GF-D8 (cell line): ENCODE measurements around the gene VSIG10.
"Not testable (repeated sequence)": the region's sequence is repeated elsewhere in the genome, so short reads cannot be mapped to it uniquely, and the experiment has no call there.

Experiments
- DNase-seq: peaks from one replicate; lab custom pipeline; 2025; lab: John Stamatoyannopoulos, UW

VSIG10 gene, protein sequence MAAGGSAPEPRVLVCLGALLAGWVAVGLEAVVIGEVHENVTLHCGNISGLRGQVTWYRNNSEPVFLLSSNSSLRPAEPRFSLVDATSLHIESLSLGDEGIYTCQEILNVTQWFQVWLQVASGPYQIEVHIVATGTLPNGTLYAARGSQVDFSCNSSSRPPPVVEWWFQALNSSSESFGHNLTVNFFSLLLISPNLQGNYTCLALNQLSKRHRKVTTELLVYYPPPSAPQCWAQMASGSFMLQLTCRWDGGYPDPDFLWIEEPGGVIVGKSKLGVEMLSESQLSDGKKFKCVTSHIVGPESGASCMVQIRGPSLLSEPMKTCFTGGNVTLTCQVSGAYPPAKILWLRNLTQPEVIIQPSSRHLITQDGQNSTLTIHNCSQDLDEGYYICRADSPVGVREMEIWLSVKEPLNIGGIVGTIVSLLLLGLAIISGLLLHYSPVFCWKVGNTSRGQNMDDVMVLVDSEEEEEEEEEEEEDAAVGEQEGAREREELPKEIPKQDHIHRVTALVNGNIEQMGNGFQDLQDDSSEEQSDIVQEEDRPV

GRCh38 chr12:118103601-118104382 lies at the start of gene VSIG10:
TSS of gene VSIG10 (minus strand) at chr12:118104011. CDS start at chr12:118103671, 340 bp downstream.
- peak; percentile 25 for DNase-seq

DNA sequence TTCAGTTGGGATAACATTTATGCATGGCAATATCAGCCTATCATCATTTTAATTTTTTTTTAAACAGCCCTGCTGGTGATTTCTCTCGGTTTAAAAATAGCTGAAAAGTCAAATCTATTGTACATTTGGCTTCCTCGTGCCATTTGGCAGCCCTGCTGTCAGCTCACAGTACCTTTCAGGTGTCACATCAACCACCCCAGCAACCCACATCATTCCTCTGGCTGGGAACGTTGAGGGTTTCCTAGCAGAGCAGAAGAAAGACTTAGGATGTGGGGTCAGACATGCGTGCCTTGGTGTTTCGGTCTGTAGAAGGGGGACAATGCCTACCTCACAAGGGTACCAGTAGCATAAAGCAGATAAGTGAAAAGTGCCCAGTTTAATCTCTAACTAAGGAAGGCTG lies 47.9 kb upstream of the VSIG10 start:
- no peak for DNase-seq

DNA sequence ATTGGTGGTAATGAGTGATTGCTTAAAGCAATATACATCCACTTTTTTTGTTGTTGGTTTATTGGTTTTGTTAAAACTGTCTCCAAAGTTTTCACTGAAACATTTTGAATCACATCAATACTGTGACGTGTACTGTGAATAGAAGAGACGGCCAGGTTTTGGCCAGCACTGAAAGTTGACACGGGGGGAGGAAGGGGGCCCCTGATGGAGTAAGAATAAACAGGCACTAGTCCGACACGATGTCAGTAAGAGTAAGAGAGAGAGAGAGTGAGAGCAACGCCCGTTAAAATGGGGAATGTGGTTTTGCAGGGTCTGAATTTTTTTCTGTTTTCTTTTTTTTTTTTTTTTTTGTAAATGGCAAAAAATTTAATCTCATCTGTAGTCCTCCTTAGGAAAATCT lies 46.8 kb upstream of the VSIG10 start:
- no peak for DNase-seq

DNA sequence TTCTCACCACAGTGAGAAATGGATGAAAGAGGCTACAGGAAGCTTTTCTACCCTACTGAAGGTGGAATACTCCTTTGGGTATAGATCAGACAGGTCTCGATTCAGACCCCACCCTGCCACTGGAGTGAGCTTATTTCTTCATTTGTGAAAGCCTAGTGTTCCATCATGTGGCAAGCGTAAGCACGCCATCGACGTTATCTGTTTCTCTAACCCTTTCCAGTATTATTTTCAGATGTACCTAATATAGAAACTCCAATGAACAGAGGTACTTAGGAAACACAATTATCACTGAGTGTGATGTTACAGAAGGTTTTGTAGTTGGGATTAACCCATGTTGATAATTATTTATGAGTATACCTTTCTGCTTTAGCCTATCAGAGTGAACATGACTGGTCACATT lies 44.5 kb upstream of the VSIG10 start:
- DNase-seq = no peak

- no peak for DNase-seq
These were observed 42.0 kb upstream of the VSIG10 start for GRCh38 chr12:118145798-118146156.

DNA sequence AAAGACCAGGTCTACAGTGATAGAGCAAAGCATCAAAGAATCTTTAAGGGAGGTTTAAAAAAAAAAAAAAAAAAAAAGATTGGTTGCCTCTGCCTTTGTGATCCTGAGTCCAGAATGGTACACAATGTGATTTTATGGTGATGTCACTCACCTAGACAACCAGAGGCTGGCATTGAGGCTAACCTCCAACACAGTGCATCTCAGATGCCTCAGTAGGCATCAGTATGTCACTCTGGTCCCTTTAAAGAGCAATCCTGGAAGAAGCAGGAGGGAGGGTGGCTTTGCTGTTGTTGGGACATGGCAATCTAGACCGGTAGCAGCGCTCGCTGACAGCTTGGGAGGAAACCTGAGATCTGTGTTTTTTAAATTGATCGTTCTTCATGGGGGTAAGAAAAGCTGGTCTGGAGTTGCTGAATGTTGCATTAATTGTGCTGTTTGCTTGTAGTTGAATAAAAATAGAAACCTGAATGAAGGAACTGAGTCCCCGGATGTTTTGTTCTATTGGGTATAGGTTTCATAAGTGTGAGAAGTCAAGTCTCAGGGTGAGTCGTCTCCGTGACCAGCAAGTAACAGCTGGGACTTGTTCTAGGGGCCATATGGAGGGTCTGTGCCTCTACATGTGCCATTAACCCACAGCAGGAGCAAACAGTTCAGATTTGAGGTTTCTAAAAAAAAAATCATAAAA lies 41.4 kb upstream of the VSIG10 start:
- DNase-seq = no peak

DNA sequence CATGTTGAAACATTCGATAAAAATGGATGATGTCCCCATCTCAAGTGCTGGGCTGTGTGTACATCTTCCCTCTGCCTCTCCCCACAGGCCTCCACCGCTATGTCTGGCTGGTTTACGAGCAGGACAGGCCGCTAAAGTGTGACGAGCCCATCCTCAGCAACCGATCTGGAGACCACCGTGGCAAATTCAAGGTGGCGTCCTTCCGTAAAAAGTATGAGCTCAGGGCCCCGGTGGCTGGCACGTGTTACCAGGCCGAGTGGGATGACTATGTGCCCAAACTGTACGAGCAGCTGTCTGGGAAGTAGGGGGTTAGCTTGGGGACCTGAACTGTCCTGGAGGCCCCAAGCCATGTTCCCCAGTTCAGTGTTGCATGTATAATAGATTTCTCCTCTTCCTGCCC lies 40.7 kb upstream of the VSIG10 start:
- DNase-seq = no peak

GRCh38 chr12:118140825-118141224 lies 37.0 kb upstream of the VSIG10 start:
- no peak for DNase-seq

GRCh38 chr12:118137148-118137678 lies 33.4 kb upstream of the VSIG10 start:
- DNase-seq = no peak

DNA sequence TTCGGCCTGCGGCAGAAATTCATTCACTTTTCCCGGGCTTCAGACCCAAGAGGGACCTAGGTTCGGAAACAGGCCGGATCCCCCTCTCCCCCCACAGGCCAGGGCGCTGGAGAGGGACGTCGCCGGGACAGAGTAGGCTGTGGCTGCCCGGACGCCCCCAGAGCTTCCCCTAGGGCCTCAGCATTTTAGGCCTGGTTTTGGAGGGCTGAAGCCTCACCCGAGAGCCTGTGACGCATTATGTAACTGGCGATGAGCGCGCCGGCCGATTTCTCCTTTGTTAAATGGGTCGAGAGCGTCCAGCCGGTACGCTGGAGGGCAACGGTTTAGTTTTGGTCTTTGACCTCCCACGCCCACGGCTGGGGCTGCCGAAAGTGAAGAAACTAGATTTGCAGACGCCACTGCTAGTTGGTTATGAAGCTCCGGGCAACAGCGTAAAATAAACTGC lies 32.8 kb upstream of the VSIG10 start:
- no peak for DNase-seq

DNA sequence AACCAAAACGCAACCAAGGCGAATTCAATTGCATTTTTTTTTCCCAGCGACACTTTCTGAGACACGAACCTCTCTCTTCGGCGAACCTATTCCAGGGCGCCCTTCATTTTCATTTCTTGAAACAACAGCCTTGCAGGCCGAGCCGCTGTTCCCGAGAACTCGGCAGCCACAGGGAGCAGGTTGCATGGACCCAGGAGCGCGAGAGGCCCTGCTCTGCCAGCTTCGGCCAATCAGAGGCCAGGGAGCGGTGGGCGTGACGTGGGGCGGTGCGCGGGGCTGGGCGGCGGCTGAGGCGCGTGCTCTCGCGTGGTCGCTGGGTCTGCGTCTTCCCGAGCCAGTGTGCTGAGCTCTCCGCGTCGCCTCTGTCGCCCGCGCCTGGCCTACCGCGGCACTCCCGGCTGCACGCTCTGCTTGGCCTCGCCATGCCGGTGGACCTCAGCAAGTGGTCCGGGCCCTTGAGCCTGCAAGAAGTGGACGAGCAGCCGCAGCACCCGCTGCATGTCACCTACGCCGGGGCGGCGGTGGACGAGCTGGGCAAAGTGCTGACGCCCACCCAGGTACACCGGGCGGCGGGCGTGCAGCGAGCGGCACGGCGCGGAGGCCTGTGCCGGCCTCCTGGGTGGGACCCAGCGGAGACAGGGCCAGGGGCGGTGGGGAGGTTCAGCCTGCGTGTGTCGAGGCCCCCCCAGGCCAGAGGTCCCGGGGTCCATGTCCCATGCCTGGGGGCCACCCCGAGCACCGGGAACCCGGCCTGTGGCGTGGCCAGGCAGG lies 32.2 kb upstream of the VSIG10 start, which contains the start of gene PEBP1:
PEBP1 (plus strand) TSS at position 337 of the 771 bp plus-strand sequence; CDS start at position 423, 86 bp downstream.
- DNase-seq = peak; percentile 91

- not testable (repeated sequence) for DNase-seq
These were observed 25.6 kb upstream of the VSIG10 start for GRCh38 chr12:118129436-118129835.

- DNase-seq = no peak
These were observed 24.1 kb upstream of the VSIG10 start for GRCh38 chr12:118127867-118128266.

DNA sequence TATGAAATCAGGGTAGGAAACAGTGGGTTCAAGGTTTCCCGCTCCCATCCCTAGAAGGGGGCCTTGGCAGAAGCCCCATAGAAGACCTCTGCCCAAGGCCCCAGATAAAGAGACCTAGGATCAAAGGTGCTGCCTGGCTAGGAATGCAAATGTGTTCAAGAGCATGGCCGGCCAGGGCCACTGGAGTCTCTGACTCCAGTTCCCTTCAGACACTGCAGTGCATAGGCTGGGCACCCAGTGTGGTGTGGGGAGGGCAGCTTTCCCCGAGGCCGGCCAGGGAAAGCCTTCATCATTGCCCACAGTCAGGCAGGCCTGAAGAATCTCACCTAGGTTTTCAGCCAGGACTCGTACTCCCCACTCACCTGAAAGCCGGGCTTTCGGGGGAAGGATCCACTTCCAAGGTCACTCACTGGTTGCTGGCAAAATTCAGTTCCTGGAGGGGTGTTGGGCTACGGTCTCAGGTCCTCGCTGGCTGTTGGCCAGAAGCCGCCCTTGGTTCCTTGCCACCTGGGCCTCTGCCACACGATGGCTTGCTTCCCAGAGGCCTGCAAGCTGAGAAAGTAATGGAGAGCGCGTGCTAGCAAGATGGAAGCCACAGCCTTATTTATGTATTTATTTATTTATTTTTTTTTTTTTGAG lies 22.4 kb upstream of the VSIG10 start:
- no peak for DNase-seq

DNA sequence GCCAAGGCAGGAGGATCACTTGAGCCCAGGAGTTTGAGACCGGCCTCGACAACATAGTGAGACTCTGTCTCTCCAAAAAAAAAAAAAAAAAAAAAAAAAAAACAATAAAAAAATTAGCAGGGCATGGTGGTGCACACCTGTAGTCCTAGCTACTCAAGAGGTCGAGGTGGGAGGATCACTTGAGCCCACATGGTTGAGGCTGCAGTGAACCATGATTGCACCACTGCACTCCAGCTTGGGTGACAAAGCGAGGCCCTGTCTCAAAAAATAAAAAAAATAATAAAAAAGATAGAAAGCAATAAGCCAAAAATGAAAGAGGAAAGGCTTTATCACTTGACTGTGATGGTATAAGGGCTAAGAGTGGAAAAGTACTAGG lies 21.9 kb upstream of the VSIG10 start:
- no peak for DNase-seq

- no peak for DNase-seq
These were observed 20.6 kb upstream of the VSIG10 start for GRCh38 chr12:118124333-118124874.

DNA sequence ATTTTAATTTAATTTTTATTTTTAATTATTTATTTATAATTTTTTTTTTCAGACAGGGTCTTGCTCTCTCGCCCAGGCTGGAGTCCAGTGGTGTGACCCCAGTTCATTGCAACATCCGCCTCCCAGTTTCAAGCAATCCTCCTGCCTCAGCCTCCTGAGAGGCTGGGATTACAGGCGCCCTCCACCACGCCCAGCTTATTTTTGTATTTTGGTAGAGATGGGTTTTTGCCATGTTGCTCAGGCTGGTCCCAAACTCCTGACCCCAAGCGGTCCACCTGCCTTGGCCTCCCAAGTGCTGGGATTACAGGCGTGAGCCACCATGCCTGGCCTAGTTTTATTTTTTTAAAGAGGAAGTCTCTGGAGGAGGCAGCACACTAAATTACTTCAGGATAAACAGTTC lies 18.5 kb upstream of the VSIG10 start:
- no peak for DNase-seq

GRCh38 chr12:118120579-118121363 lies 17.0 kb upstream of the VSIG10 start:
- no peak for DNase-seq

DNA sequence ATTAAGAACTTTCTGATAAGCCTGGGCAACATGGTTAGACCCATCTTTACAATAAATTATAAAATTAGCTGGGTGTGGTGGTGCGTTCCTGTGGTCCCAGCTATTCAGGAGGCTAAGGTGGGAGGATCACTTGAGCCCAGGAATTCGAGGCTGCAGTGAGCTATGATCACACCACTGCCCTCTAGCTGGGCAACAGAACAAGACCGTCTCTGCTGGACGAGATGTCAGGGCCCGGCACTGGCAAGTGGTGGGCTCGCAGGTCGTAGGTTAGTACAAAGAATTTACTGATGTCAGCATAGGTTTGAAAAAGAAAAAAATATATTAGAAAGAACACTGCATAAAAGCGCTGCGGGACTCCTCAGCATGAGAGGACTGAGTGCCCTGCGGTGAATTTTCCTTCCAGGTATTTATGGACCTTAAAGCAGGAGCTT lies 15.7 kb upstream of the VSIG10 start:
- DNase-seq = no peak

DNA sequence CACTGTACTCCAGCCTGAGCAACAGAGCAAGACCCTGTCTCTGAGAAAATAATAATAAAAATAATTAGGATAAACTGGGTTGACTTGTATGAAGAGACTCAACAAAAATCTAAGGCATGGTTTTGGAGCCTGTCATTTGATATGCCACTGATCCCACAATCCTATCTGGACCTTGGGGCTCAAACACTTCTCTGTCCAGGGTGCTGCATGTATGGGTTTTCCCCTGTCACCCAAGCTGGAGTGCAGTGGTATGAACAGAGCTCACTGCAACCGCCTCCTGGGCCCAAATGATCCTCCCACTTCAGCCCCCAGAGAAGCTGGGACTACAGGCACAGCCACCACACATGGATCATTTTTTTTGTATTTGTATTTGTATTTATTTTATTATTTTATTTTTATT lies 5.3 kb upstream of the VSIG10 start:
- DNase-seq = no peak
